Fibroblast of lung (primary cell): ENCODE results near the gene SCN4A. TPM values are rescaled to one million over a fixed set of nuclear protein-coding genes. Genes with fewer than 3 reads are reported as not detected.

Experiments used
- DNase-seq, 2 donors: peaks; one replicate each; pipeline versions ENCODE4 v3.0.0 to v3.0.0-alpha.2; 2010; ENCODE audit warnings: low read depth in 2 of 2
- H2AFZ ChIP-seq: 2 replicates; pipeline ENCODE4 v1.5.1; 2012; ENCODE audit warnings: low read length, control low read depth, inconsistent platforms
- H3K27ac ChIP-seq: 2 replicates; pipeline ENCODE4 v1.5.1; 2011; ENCODE audit warnings: low read length, control low read depth; ENCODE audit not compliant: insufficient read depth
- H3K27me3 ChIP-seq: 2 replicates; pipeline ENCODE4 v1.5.1; 2011; ENCODE audit warnings: mild to moderate bottlenecking, low read length; ENCODE audit not compliant: control insufficient read depth, insufficient read depth
- H3K36me3 ChIP-seq: 2 replicates; pipeline ENCODE4 v1.5.1; 2011; ENCODE audit warnings: low read length; ENCODE audit not compliant: control insufficient read depth, insufficient read depth
- H3K4me1 ChIP-seq: 2 replicates; pipeline ENCODE4 v1.5.1; 2011; ENCODE audit warnings: low read length; ENCODE audit not compliant: control insufficient read depth, insufficient read depth; ENCODE audit errors: extremely low read depth
- H3K4me2 ChIP-seq: 2 replicates; pipeline ENCODE4 v1.5.1; 2011; ENCODE audit warnings: low read length, control low read depth; ENCODE audit not compliant: insufficient read depth; ENCODE audit errors: extremely low read depth
- H3K4me3 ChIP-seq, 4 experiments: fragments of 200-600 bp in 1 of 4; sonication (generic) in 1 of 4; replicated peaks in 1 of 4; 2 replicates each; pipeline ENCODE4 v1.5.1; 2011 to 2016; ENCODE audit warnings: low read length in 4 of 4, low read depth in 3 of 4, mild to moderate bottlenecking in 3 of 4, control low read depth in 2 of 4, inconsistent platforms in 1 of 4, mixed read lengths in 1 of 4; ENCODE audit not compliant: insufficient read depth in 1 of 4; ENCODE audit errors: control extremely low read depth in 1 of 4
- H3K79me2 ChIP-seq: 2 replicates; pipeline ENCODE4 v1.5.1; 2012; ENCODE audit warnings: mild to moderate bottlenecking, low read length, inconsistent platforms; ENCODE audit not compliant: control insufficient read depth, insufficient read depth
- H3K9ac ChIP-seq: 2 replicates; pipeline ENCODE4 v1.5.1; 2011; ENCODE audit warnings: mild to moderate bottlenecking, low read length, control low read depth; ENCODE audit not compliant: insufficient read depth
- H3K9me3 ChIP-seq: 2 replicates; pipeline ENCODE4 v1.5.1; 2012; ENCODE audit warnings: low read depth, low read length; ENCODE audit not compliant: control insufficient read depth, insufficient read depth
- H4K20me1 ChIP-seq: 2 replicates; pipeline ENCODE4 v1.5.1; 2011; ENCODE audit warnings: low read length; ENCODE audit not compliant: control insufficient read depth, insufficient read depth; ENCODE audit errors: extremely low read depth
- EZH2 ChIP-seq: IDR thresholded peaks from 2 replicates; pipeline ENCODE4 v1.5.1; 2012; ENCODE audit warnings: low read length, control low read depth, mild to moderate bottlenecking; ENCODE audit errors: missing control alignments
- polyA plus RNA-seq, 2 donors: library from polyadenylated mRNA; depleted of rRNA in 1 of 2; stranded (reverse) in 1 of 2; unstranded in 1 of 2; fragments of >200 nt; gene quantifications; 2 replicates each; pipeline ENCODE4 v1.2.1, GENCODE V29; 2011 to 2012; ENCODE audit warnings: missing spikeins in 1 of 2
- total RNA-seq: library from RNA; depleted of rRNA; stranded (reverse); fragments of >200 nt; gene quantifications from 2 replicates; pipeline ENCODE4 v1.2.1, GENCODE V29; 2014
- TF ChIP-seq, protein P1 (sequence below), 2 donors: IDR thresholded peaks in 1 of 2; conservative IDR thresholded peaks in 1 of 2; 1 replicate in 1 of 2; 2 replicates in 1 of 2; pipeline ENCODE4 v1.5.1; 2011 to 2012; ENCODE audit warnings: low read length in 2 of 2, control low read depth in 1 of 2, inconsistent platforms in 1 of 2, low read depth in 1 of 2, mild to moderate bottlenecking in 1 of 2

SCN4A gene
- total and polyA plus RNA-seq, 2 donors (not counting 1 experiment from before 2014, with no cell fraction given) = 0.83 TPM; not detected in 1

DNA sequence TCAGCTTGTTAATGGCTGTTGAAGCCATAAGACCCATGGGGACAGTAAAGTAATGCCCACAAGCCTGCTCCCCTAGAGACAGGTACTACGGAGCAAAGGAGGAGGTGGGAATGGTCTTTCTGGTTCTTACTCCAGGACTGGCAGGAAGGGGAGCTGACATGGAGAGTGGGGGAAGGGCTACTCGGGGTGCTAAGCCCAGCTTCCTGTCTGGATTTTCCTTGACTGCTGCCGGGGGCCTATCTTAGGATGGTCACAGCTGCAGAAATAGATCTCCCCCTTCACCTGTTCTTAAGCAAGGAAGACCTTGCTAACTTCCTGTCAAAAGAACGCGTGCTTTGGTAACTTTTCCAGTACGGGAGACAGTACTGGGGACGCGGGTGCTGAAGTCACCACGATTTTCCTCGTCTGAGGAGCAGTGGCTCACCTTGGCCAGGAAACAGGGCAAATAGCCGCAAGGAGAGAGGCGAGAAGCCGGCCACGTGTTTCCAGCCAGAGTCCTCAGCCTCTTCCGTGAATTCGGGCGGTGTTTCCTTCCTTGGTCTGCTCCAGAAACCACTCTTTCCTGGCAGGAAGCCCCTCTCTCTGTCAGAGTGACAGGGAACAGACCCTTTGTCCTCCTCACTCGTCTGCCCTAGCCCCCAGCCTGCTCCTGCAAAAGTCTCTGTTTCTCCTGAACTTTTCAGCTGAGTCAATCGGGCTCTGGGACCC, 24.8 kb upstream of the SCN4A start:
- Histone ChIP-seq H4K20me1 (no peaks in the 10 kb centered on the region), H2AFZ (no peak overlapping the region), H3K4me3 (peak overlapping the region in 2 of 4 experiments; percentile 59 to 64), H3K27ac (no peak overlapping the region), H3K36me3 (no peaks in the 10 kb centered on the region), H3K4me2 (peak overlapping the region; percentile 26), H3K4me1 (peaks cover 3% of the 10 kb centered on the region), H3K79me2 (no peaks in the 10 kb centered on the region), H3K27me3 (peaks cover 20% of the 10 kb centered on the region), H3K9ac (no peak overlapping the region), H3K9me3 (no peaks in the 10 kb centered on the region)
- peak; percentile 40 for TF ChIP-seq EZH2
- TF ChIP-seq, protein P1, sequence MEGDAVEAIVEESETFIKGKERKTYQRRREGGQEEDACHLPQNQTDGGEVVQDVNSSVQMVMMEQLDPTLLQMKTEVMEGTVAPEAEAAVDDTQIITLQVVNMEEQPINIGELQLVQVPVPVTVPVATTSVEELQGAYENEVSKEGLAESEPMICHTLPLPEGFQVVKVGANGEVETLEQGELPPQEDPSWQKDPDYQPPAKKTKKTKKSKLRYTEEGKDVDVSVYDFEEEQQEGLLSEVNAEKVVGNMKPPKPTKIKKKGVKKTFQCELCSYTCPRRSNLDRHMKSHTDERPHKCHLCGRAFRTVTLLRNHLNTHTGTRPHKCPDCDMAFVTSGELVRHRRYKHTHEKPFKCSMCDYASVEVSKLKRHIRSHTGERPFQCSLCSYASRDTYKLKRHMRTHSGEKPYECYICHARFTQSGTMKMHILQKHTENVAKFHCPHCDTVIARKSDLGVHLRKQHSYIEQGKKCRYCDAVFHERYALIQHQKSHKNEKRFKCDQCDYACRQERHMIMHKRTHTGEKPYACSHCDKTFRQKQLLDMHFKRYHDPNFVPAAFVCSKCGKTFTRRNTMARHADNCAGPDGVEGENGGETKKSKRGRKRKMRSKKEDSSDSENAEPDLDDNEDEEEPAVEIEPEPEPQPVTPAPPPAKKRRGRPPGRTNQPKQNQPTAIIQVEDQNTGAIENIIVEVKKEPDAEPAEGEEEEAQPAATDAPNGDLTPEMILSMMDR (conservative IDR thresholded peaks at IDR 0.05 in 1 of 2, IDR thresholded peaks at IDR 0.05 in 1 of 2; ENCODE audit: low read depth in 1 of 2, low read length in 2 of 2) = no peak
- DNase-seq = no peak

DNA sequence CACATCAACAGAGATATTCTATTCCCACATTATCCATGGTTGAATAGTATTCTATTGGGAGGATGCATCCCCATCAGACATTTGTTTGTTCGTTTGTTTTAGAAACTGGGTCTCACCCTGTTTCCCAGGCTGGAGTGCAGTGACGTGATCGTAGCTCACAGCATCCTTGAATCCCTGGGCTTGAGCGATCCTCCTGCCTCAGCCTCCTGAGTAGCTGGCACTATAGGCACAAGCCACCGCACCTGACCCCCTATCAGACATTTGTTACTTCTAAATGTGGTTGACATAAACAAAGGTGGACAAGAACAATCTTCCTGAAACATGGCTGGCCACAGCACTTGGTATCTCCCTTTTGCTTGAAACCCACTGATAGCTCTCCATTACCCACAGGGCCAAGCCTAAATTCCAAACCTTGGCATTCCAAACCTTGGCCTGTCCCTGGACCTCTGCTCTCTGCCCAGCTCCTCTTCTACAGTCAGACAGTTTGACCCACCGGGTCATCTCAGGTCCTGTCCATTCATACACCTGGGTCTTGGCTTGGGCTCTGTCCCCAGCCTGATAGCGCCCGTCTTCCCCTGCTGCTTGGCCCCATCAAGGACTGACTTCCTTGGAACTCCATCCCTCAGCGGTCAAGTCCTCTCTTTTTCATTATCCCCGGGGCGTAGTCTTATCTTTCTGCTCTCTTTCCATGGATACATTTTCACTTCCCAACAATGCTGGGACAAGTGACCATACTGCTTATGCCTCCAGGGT, 23.9 kb upstream of the SCN4A start:
- DNase-seq = no peak
- Histone ChIP-seq H3K9ac (no peak overlapping the region), H3K9me3 (no peaks in the 10 kb centered on the region), H4K20me1 (no peaks in the 10 kb centered on the region), H2AFZ (no peak overlapping the region), H3K27ac (no peak overlapping the region), H3K79me2 (no peaks in the 10 kb centered on the region), H3K4me1 (peaks cover 3% of the 10 kb centered on the region), H3K36me3 (no peaks in the 10 kb centered on the region), H3K4me2 (no peak overlapping the region), H3K27me3 (peaks cover 29% of the 10 kb centered on the region), H3K4me3 (no peak overlapping the region)
- TF ChIP-seq, protein P1 (conservative IDR thresholded peaks at IDR 0.05 in 1 of 2, IDR thresholded peaks at IDR 0.05 in 1 of 2; ENCODE audit: low read depth in 1 of 2, low read length in 2 of 2) = no peak
- TF ChIP-seq EZH2 = no peak

DNA sequence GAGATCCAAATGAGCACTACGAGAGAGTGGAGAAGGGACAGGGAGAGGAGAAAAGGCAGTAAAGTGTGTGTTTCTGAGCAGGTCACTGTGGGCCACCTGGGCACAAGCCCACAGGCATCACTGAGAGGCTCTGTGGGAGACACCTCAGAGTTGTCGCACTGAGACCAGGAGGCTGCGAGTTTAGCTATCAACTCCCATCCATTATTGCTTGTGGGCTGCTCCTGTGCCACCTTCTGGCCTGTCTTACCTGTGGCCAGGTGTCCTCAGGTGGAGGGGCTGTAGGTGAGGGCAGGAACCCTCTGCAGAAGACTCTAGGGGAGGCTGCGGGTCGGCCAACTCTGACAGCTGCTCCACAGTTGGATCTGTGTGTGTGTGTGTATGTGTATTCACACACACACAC, 22.9 kb upstream of the SCN4A start:
- no peak for DNase-seq
- Histone ChIP-seq H3K36me3 (no peaks in the 10 kb centered on the region), H3K79me2 (no peaks in the 10 kb centered on the region), H3K9me3 (no peaks in the 10 kb centered on the region), H3K4me3 (no peak overlapping the region), H4K20me1 (no peaks in the 10 kb centered on the region), H3K4me2 (no peak overlapping the region), H3K4me1 (peaks cover 3% of the 10 kb centered on the region), H3K27ac (no peak overlapping the region), H3K27me3 (peaks cover 31% of the 10 kb centered on the region), H2AFZ (no peak overlapping the region), H3K9ac (no peak overlapping the region)
- no peak for TF ChIP-seq EZH2
- TF ChIP-seq, protein P1 (conservative IDR thresholded peaks at IDR 0.05 in 1 of 2, IDR thresholded peaks at IDR 0.05 in 1 of 2; ENCODE audit: low read depth in 1 of 2, low read length in 2 of 2) = no peak
